ENCODE results near the gene FAM180B.

The FAM180B gene

GRCh38 chr11:47565340-47566148, 20.9 kb upstream of the FAM180B start, which contains the start of gene PTPMT1 (continued):
- no peak for TF ChIP-seq PRDM4 (tag by site-specific recombination; IDR thresholded peaks at IDR 0.05)
- TF ChIP-seq BCL11B (tag by site-specific recombination; IDR thresholded peaks at IDR 0.05; ENCODE audit: low read depth): no peak
- no peak for TF ChIP-seq ZNF18 (tag by site-specific recombination; IDR thresholded peaks at IDR 0.05)
- no peak for TF ChIP-seq ZNF341 (tag by site-specific recombination; IDR thresholded peaks at IDR 0.05; ENCODE audit: low read depth)
- peak; percentile 82 for TF ChIP-seq SP2 (tag by site-specific recombination; IDR thresholded peaks at IDR 0.05)
- no peak for TF ChIP-seq REPIN1 (tag by site-specific recombination; IDR thresholded peaks at IDR 0.05; ENCODE audit: low read depth)
- TF ChIP-seq ZNF677 (tag by site-specific recombination; IDR thresholded peaks at IDR 0.05): 0 out of 2 replicates have a peak, but pooled peaks have one; percentile 20
- no peak for TF ChIP-seq GFI1B (tag by site-specific recombination; IDR thresholded peaks at IDR 0.05)
- TF ChIP-seq ZSCAN16 (tag by site-specific recombination; IDR thresholded peaks at IDR 0.05): no peak
- no peak for TF ChIP-seq KLF7 (tag by site-specific recombination; IDR thresholded peaks at IDR 0.05; ENCODE audit: borderline replicate concordance)
- TF ChIP-seq ZBTB49 (tag by site-specific recombination; IDR thresholded peaks at IDR 0.05; ENCODE audit: low read depth): no peak
- TF ChIP-seq ZNF48 (tag by site-specific recombination; IDR thresholded peaks at IDR 0.05): no peak
- no peak for TF ChIP-seq SALL2 (tag by site-specific recombination; IDR thresholded peaks at IDR 0.05; ENCODE audit: borderline replicate concordance)
- TF ChIP-seq HOXC10 (CRISPR knock-in tag; IDR thresholded peaks at IDR 0.05): 0 out of 2 replicates have a peak, but pooled peaks have one; percentile 42
- TF ChIP-seq ZNF585B (tag by site-specific recombination; IDR thresholded peaks at IDR 0.05): no peak
- TF ChIP-seq ZBTB44 (tag by site-specific recombination; IDR thresholded peaks at IDR 0.05): no peak
- TF ChIP-seq WT1 (tag by site-specific recombination; IDR thresholded peaks at IDR 0.05): no peak
- TF ChIP-seq ZBTB20 (tag by site-specific recombination; IDR thresholded peaks at IDR 0.05): peak; percentile 79
- TF ChIP-seq BCL11A (tag by site-specific recombination; IDR thresholded peaks at IDR 0.05; ENCODE audit: low read depth): no peak
- TF ChIP-seq SCRT2 (tag by site-specific recombination; IDR thresholded peaks at IDR 0.05): no peak
- TF ChIP-seq SP3 (tag by site-specific recombination; IDR thresholded peaks at IDR 0.05): peak; percentile 73
- no peak; the same call in 1 of the 2 replicates for TF ChIP-seq ZNF2 (tag by site-specific recombination; IDR thresholded peaks at IDR 0.05)
- TF ChIP-seq KLF8 (tag by site-specific recombination; IDR thresholded peaks at IDR 0.05): peak; percentile 46; the same call in 1 of the 2 replicates
- no peak for TF ChIP-seq ZNF169 (tag by site-specific recombination; IDR thresholded peaks at IDR 0.05)
- no peak for TF ChIP-seq ZNF624 (tag by site-specific recombination; IDR thresholded peaks at IDR 0.05)
- TF ChIP-seq ZNF843 (tag by site-specific recombination; IDR thresholded peaks at IDR 0.05): no peak
- no peak for TF ChIP-seq ATF2 (tag by site-specific recombination; IDR thresholded peaks at IDR 0.05; ENCODE audit: low read depth)
- no peak for TF ChIP-seq ZNF157 (tag by site-specific recombination; IDR thresholded peaks at IDR 0.05)
- TF ChIP-seq ZNF362 (tag by site-specific recombination; IDR thresholded peaks at IDR 0.05): no peak
- no peak for TF ChIP-seq ZNF664 (tag by site-specific recombination; IDR thresholded peaks at IDR 0.05)
- no peak for TF ChIP-seq ZNF423 (tag by site-specific recombination; IDR thresholded peaks at IDR 0.05)

All from HEK293 (cell line).